ENCODE data around the gene ZMYND8.
"Not testable (repeated sequence)": the region's sequence is repeated elsewhere in the genome, so short reads cannot be mapped to it uniquely, and the experiment has no call there.

ZMYND8 gene

GRCh38 chr20:47370850-47371782 is 14.6 kb upstream of the ZMYND8 start:
- no peak for DNase-seq (ENCODE audit: low read depth)

- no peak for DNase-seq (ENCODE audit: low read depth)
These were observed 13.7 kb upstream of the ZMYND8 start for GRCh38 chr20:47370214-47370613.

- no peak for DNase-seq (ENCODE audit: low read depth)
These were observed 11.8 kb upstream of the ZMYND8 start for GRCh38 chr20:47368301-47368700.

- not testable (repeated sequence) for DNase-seq (ENCODE audit: low read depth)
These were observed 9.8 kb upstream of the ZMYND8 start for GRCh38 chr20:47366301-47366700.

- no peak for DNase-seq (ENCODE audit: low read depth)
These were observed 8.7 kb upstream of the ZMYND8 start for GRCh38 chr20:47365023-47365764.

GRCh38 chr20:47362361-47363219 is 6.1 kb upstream of the ZMYND8 start:
- DNase-seq (ENCODE audit: low read depth), result no peak

GRCh38 chr20:47361057-47361915 is 4.8 kb upstream of the ZMYND8 start:
- no peak for DNase-seq (ENCODE audit: low read depth)

GRCh38 chr20:47360297-47361056 is 4.0 kb upstream of the ZMYND8 start:
- no peak for DNase-seq (ENCODE audit: low read depth)

- no peak for DNase-seq (ENCODE audit: low read depth)
These were observed 3.2 kb upstream of the ZMYND8 start for GRCh38 chr20:47359530-47360296.

- DNase-seq (ENCODE audit: low read depth), result no peak
These were observed 2.4 kb upstream of the ZMYND8 start for GRCh38 chr20:47358672-47359529.

- no peak for DNase-seq (ENCODE audit: low read depth)
These were observed 1.7 kb upstream of the ZMYND8 start for GRCh38 chr20:47358039-47358671.

- DNase-seq (ENCODE audit: low read depth), result peak; percentile 33
These were observed 968 bp upstream of the ZMYND8 start for GRCh38 chr20:47357296-47358038.

- no peak for DNase-seq (ENCODE audit: low read depth)
These were observed 326 bp downstream of the ZMYND8 start for GRCh38 chr20:47356220-47356525.

GRCh38 chr20:47355489-47356219 is 845 bp downstream of the ZMYND8 start:
- no peak for DNase-seq (ENCODE audit: low read depth)

GRCh38 chr20:47354714-47355488 is 1.6 kb downstream of the ZMYND8 start:
- DNase-seq (ENCODE audit: low read depth), result no peak

- DNase-seq (ENCODE audit: low read depth), result no peak
These were observed 2.1 kb downstream of the ZMYND8 start for GRCh38 chr20:47354464-47354713.
